ENCODE measurements around the gene SERP2. TPM values are rescaled to one million over a fixed set of nuclear protein-coding genes. Genes with fewer than 3 reads are reported as not detected.

SERP2 gene
- total and polyA plus RNA-seq, 9 of the 15 experiments (the other 6 are each of a cell fraction or from before 2014, with no cell fraction given): 0.13 TPM; not detected in 8

GRCh38 chr13:44436589-44437337 lies 63.1 kb downstream of the SERP2 start (continued):
- TF ChIP-seq SOX6 (IDR thresholded peaks at IDR 0.05) (0 out of 2 replicates have a peak, but pooled peaks have one; percentile 13), MAFK (IDR thresholded peaks at IDR 0.05; ENCODE audit: low read length) (no peak), ZNF407 (IDR thresholded peaks at IDR 0.05; ENCODE audit: low read depth) (no peak), THRAP3 (IDR thresholded peaks at IDR 0.05; ENCODE audit: borderline replicate concordance) (no peak), L3MBTL2 (IDR thresholded peaks at IDR 0.05) (peak; percentile 44; the same call in 1 of the 2 replicates), JUND (IDR thresholded peaks at IDR 0.05; ENCODE audit: borderline replicate concordance, low read depth, low read length) (no peak), JUND (tag; IDR thresholded peaks at IDR 0.05; ENCODE audit: borderline replicate concordance, low read depth, low read length) (no peak), ZNF780A (CRISPR knock-in tag; IDR thresholded peaks at IDR 0.05) (no peak), ZNF740 (CRISPR knock-in tag; IDR thresholded peaks at IDR 0.05) (no peak), ZNF740 (tag; IDR thresholded peaks at IDR 0.05) (no peak), ELF2 (CRISPR knock-in tag; IDR thresholded peaks at IDR 0.05) (no peak), RBFOX2 (IDR thresholded peaks at IDR 0.05; ENCODE audit: low read depth, low read length) (peak; percentile 65), NR1H2 (CRISPR knock-in tag; IDR thresholded peaks at IDR 0.05) (no peak), ZNF444 (CRISPR knock-in tag; IDR thresholded peaks at IDR 0.05) (no peak), FOS (IDR thresholded peaks at IDR 0.05; ENCODE audit: extremely low read depth, insufficient read length) (no peak), SREBF1 (IDR thresholded peaks at IDR 0.05; ENCODE audit: borderline replicate concordance, low read depth, low read length) (no peak), VEZF1 (CRISPR knock-in tag; IDR thresholded peaks at IDR 0.05) (peak; percentile 86), SMARCA5 (IDR thresholded peaks at IDR 0.05) (no peak), KDM5B (IDR thresholded peaks at IDR 0.05; ENCODE audit: insufficient replicate concordance, low read depth, low read length) (peak; percentile 89)

All from K562 (cell line).